ENCODE results near the gene PARM1. TPM values are rescaled to one million over a fixed set of nuclear protein-coding genes. Genes with fewer than 3 reads are reported as not detected.

The PARM1 gene
- polyA plus RNA-seq, 1 of the 3 experiments (the other 2 are of a cell fraction): not detected

DNA sequence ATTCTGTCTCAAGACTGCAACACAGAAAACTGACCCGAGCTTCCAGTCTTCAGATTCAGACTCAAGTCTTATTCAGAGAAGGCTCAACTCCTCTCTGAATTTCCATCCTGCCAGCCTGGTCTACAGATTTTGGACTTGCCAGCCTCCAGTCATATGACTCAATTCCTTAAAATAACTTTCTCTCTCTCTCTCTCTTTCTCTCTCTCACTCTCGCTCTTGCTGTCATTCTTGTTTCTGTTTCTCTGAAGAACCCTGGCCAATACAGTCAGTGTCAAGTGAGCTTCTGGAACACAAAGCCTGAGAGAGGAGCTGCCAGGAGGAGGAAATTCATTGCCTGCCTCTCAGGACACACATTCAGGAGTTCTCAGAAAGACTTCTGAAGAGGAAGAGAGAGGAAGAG, 154.9 kb downstream of the PARM1 start:
- Histone ChIP-seq H3K27me3 (ENCODE audit: insufficient read depth) (no peaks in the 10 kb centered on the region), H3K36me3 (replicated peaks in 1 of 2; ENCODE audit: control insufficient read depth in 1 of 2, insufficient read depth in 2 of 2, low read length in 1 of 2) (no peaks in the 10 kb centered on the region), H4K20me1 (ENCODE audit: insufficient read depth) (no peaks in the 10 kb centered on the region), H2AFZ (ENCODE audit: low read depth) (no peak overlapping the region), H3K79me2 (ENCODE audit: insufficient read depth) (no peaks in the 10 kb centered on the region), H3K9me2 (no peaks in the 10 kb centered on the region), H3K4me2 (no peak overlapping the region), H3K4me3 (ENCODE audit: low read depth in 2 of 2, low read length in 1 of 2) (no peak overlapping the region), H3F3A (replicated peaks; ENCODE audit: insufficient read depth) (no peaks in the 10 kb centered on the region), H3K9ac (no peak overlapping the region), H3K4me1 (ENCODE audit: control insufficient read depth in 1 of 2, insufficient read depth in 2 of 2, low read depth in 1 of 2, low read length in 1 of 2) (no peaks in the 10 kb centered on the region), H3K27ac (ENCODE audit: low read depth in 2 of 2, low read length in 1 of 2) (no peak overlapping the region), H3K9me3 (no peaks in the 10 kb centered on the region)
- ChIA-PET CTCF (no interaction called here), POLR2A (no interaction called here)
- TF ChIP-seq POLR2AphosphoS5 (IDR thresholded peaks at IDR 0.05; ENCODE audit: low read depth, low read length) (no peak), FOXM1 (IDR thresholded peaks at IDR 0.05; ENCODE audit: low read depth) (no peak), NRF1 (IDR thresholded peaks at IDR 0.05; ENCODE audit: low read depth, low read length) (no peak), RCOR1 (IDR thresholded peaks at IDR 0.05; ENCODE audit: low read length) (no peak), MXI1 (IDR thresholded peaks at IDR 0.05; ENCODE audit: low read depth, low read length) (no peak), EP300 (IDR thresholded peaks at IDR 0.05; ENCODE audit: borderline replicate concordance in 1 of 2, low read depth in 1 of 2, low read length in 1 of 2) (no peak), FOXJ3 (CRISPR knock-in tag; IDR thresholded peaks at IDR 0.05) (no peak), CHD2 (IDR thresholded peaks at IDR 0.05; ENCODE audit: low read length, partially characterized antibody) (no peak)
- TF ChIP-seq, protein P1, sequence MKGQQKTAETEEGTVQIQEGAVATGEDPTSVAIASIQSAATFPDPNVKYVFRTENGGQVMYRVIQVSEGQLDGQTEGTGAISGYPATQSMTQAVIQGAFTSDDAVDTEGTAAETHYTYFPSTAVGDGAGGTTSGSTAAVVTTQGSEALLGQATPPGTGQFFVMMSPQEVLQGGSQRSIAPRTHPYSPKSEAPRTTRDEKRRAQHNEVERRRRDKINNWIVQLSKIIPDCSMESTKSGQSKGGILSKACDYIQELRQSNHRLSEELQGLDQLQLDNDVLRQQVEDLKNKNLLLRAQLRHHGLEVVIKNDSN (IDR thresholded peaks at IDR 0.05; ENCODE audit: borderline replicate concordance, low read depth): no peak
- TF ChIP-seq, protein P2, sequence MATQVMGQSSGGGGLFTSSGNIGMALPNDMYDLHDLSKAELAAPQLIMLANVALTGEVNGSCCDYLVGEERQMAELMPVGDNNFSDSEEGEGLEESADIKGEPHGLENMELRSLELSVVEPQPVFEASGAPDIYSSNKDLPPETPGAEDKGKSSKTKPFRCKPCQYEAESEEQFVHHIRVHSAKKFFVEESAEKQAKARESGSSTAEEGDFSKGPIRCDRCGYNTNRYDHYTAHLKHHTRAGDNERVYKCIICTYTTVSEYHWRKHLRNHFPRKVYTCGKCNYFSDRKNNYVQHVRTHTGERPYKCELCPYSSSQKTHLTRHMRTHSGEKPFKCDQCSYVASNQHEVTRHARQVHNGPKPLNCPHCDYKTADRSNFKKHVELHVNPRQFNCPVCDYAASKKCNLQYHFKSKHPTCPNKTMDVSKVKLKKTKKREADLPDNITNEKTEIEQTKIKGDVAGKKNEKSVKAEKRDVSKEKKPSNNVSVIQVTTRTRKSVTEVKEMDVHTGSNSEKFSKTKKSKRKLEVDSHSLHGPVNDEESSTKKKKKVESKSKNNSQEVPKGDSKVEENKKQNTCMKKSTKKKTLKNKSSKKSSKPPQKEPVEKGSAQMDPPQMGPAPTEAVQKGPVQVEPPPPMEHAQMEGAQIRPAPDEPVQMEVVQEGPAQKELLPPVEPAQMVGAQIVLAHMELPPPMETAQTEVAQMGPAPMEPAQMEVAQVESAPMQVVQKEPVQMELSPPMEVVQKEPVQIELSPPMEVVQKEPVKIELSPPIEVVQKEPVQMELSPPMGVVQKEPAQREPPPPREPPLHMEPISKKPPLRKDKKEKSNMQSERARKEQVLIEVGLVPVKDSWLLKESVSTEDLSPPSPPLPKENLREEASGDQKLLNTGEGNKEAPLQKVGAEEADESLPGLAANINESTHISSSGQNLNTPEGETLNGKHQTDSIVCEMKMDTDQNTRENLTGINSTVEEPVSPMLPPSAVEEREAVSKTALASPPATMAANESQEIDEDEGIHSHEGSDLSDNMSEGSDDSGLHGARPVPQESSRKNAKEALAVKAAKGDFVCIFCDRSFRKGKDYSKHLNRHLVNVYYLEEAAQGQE (IDR thresholded peaks at IDR 0.05; ENCODE audit: low read depth, low read length): no peak
- no peak for DNase-seq
- 11% methylated on average over 2 of the region's 2 CpGs for WGBS (ENCODE audit: low lambda C conversion rate)

DNA sequence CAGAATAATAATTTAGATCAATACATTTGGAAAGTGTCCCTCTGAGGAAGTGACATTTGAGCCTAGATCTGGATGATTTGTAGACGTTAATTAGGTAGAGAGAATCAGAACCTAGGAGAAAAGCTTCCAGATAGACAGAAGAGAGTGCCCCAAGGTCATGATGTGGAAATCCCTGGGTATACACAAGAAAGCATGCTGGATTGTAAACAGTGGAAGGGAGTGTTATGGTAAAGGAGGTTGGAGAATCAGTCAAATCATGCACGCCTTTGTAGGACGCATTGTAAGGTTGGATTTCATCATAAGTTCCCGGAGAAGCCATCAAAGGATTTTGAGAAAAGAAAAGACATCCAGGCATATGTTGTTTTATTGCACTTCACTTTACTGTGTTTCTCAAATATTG, 156.3 kb downstream of the PARM1 start:
- 3% methylated on average over 4 of the region's 4 CpGs for WGBS (ENCODE audit: low lambda C conversion rate)
- Histone ChIP-seq H3K4me2 (no peak overlapping the region), H3K4me1 (ENCODE audit: control insufficient read depth in 1 of 2, insufficient read depth in 2 of 2, low read depth in 1 of 2, low read length in 1 of 2) (no peaks in the 10 kb centered on the region), H3K79me2 (ENCODE audit: insufficient read depth) (no peaks in the 10 kb centered on the region), H3K27ac (ENCODE audit: low read depth in 2 of 2, low read length in 1 of 2) (no peak overlapping the region), H3K9me3 (no peaks in the 10 kb centered on the region), H3K36me3 (replicated peaks in 1 of 2; ENCODE audit: control insufficient read depth in 1 of 2, insufficient read depth in 2 of 2, low read length in 1 of 2) (no peaks in the 10 kb centered on the region), H3K4me3 (ENCODE audit: low read depth in 2 of 2, low read length in 1 of 2) (no peak overlapping the region), H3K9me2 (no peaks in the 10 kb centered on the region), H3K27me3 (ENCODE audit: insufficient read depth) (no peaks in the 10 kb centered on the region), H3F3A (replicated peaks; ENCODE audit: insufficient read depth) (no peaks in the 10 kb centered on the region), H4K20me1 (ENCODE audit: insufficient read depth) (no peaks in the 10 kb centered on the region), H2AFZ (ENCODE audit: low read depth) (no peak overlapping the region), H3K9ac (no peak overlapping the region)
- TF ChIP-seq EZH2phosphoT487 (IDR thresholded peaks at IDR 0.05; ENCODE audit: borderline replicate concordance, low read depth) (no peak), FOXM1 (IDR thresholded peaks at IDR 0.05; ENCODE audit: low read depth) (no peak), MEF2A (IDR thresholded peaks at IDR 0.05; ENCODE audit: borderline replicate concordance, low read depth) (no peak), RCOR1 (IDR thresholded peaks at IDR 0.05; ENCODE audit: low read length) (no peak), JUND (IDR thresholded peaks at IDR 0.05) (no peak), NRF1 (IDR thresholded peaks at IDR 0.05; ENCODE audit: low read depth, low read length) (no peak), NFIC (IDR thresholded peaks at IDR 0.05; ENCODE audit: borderline replicate concordance) (no peak)
- TF ChIP-seq, protein P1 (IDR thresholded peaks at IDR 0.05; ENCODE audit: borderline replicate concordance, low read depth): no peak
- TF ChIP-seq, protein P3, sequence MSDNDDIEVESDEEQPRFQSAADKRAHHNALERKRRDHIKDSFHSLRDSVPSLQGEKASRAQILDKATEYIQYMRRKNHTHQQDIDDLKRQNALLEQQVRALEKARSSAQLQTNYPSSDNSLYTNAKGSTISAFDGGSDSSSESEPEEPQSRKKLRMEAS (IDR thresholded peaks at IDR 0.05; ENCODE audit: low read depth): no peak
- no peak for DNase-seq
- CTCF ChIA-PET: no interaction called here
- POLR2A ChIA-PET: no interaction called here
